SK-N-DZ (cell line): ENCODE measurements around the gene WIZ.
"Not testable (repeated sequence)": the region's sequence is repeated elsewhere in the genome, so short reads cannot be mapped to it uniquely, and the experiment has no call there.

Source experiments
- DNase-seq: peaks from one replicate; pipeline ENCODE4 v3.0.0-alpha.2; 2015; ENCODE audit warnings: low spot score

WIZ gene

DNA sequence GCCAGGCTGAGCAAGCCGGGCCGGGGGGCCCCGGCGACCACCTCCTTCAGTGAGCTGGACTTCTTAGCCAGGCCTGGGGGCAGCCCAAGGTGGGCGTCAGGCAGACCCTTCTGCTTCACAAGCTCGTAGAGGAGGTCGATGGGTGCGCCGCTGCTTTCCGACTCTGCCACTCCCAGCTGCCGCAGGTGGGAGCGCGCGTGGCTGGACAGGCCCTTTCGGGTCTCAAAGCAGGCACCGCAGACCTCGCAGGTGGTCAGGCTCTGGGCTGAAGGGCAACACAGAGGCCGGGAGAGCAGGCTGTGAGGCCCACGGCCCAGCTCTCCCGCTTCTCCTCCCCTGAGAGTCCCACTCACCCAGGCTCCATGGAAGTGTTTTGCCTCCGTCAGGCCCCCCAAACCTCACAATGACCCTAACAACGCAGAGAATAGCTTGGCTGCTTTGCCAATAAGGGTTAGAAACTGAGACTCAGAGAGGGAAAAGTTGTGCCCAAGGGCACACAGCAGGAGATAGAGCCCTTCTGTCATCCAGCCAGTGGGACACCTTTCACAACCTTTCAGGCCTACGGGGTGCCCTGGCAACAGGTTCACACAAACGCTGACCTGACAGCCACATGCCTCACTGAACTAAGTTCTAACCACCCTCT, 19.8 kb downstream of the WIZ start:
- no peak for DNase-seq

DNA sequence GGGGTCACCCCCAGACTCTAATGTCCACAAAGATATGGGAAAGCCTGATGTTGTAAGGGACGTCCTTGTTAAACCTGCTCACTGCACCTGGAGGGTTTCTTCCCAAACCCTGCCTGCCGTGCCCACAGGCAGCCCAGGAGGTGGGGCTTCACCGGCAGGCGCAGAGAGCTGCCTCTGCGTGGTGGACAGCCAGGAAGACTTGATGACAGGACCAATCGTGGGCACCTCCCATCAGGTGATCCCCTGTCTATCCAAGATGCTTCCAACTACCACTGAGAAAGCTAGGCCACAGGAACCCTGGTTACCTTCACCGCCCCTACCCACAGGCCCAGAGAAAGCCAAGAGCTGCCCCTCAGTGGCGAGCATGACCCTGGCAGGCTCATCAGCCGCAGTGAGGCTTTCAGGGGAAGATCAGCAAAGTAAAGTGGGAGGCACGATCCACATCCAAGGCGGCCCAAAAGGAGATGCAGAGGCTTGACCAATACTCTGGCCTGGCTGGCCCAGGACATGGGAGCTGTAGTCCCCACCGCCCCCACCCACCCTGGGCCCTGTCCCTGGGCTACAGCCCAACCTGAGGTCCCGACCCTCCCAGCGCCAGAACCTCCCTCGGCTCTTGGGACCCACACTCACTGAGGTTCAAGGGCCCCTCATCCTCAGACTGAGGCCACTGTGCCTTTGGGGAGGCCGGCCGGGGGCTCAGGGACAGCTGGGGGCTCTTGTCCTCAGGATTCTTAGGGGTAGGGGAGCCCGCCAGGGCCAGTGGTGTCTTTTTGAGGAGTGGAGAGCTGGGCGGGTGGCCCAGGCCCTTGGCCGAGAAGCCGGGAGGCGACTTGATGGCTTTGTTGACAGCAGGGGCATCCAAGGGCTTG, 20.6 kb downstream of the WIZ start:
- DNase-seq: no peak

DNA sequence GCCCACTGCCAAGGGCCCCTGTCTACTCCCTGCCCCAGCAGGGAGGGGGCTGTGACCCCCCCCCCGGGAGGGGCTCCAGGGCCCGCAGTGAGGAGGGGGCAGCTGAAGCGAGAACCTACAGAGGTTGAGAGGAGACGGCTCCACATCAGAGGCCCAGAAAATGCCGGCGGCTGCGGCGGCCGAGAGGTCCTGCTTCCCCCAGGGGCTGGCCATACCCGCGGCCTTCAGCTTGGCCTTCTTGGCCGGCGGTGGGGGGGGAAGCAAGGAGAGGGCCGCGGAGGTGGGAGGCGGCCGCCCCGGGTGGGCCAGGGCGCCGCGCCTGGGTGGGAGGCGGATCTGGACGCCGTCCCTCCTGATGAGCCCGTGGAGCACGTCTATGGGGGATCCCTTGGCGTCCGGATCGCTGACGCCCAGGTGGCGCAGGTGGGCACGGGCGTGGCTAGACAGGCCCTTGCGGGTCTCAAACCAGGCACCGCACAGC, 21.7 kb downstream of the WIZ start:
- no peak for DNase-seq

DNA sequence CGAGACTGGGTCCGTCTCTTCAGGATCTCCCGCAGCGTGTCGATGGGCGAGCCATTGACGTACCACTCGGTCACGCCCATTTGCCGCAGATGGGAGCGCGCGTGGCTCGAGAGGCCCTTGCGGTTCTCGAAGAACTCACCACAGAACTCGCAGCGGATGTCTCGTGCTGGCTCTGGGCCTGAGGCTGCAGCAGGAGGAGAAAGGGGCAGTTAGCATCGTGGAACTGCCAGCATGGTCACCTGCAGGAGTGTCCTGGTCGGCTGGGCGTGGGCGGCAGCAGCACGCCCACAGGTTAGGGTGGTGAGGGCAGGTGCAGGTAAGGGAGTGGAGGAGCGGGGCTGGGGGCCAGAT, 22.4 kb downstream of the WIZ start:
- DNase-seq: no peak

DNA sequence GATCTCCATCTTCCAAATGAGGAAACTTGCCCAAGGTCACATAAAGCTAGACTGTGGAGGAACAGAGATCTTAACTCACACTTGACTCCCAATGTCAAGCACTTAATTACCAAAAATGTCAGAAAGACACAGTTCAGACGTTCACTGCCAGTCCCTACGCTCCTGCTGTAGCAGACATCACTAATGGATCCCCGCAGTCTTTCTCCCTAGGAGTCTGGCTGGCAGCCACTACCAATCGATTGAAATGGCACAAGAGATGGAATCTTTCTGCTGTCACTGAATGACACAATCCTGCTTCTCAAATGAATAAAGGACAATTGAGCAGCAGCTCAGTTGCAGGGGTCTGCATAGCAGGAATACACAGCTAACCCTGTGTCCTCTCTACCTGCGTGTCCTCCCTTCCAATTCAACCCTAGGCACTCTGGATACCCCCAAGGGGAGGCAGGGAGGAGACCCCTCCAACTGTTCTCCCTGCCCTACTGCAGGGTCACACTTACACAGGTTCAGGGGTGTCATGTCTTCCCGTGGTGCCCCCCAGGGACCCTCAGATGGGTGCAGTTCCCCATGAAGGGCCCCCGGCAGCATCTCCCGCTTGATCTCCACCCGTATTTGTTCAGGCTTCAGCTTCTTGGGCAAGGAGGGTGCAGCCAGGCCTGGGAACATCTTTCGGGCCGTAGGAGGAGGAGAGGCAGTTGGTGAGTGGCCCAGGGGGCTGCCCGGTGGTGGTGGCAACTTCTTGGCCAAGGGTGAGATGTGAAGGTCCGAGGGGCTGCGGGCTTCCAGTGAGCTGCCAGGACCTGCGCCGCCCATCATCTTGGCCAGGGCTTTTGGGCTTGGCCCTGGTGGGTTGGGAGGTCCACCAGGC, 23.0 kb downstream of the WIZ start:
- no peak for DNase-seq

DNA sequence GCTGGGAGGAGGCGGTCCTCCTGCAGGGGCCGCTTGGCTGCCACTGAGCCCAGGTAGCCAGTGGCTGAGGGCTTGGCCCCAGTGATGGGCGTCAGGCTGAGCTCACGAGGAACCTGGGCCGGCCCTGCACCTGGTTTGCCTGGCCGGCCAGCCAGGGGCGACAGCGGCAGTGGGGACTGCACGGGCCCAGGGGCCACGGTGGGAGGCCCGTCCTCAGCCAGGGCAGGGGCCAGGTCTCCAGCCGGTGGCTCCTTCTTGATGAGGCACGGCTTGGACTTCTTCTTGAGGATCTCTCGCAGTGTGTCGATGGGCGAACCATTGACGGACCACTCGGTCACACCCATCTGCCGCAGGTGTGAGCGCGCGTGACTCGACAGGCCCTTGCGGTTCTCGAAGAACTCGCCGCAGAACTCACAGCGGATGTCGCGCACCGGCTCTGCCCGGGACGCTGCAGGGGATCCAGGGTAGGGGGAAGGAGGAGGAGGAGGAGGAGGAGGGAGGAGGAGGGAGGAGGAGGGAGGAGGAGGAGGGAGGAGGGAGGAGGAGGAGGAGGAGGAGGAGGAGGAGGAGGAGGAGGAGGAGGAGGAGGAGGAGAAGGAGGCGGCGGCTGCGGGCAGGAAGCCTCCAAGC, 24.3 kb downstream of the WIZ start:
- DNase-seq: no peak

DNA sequence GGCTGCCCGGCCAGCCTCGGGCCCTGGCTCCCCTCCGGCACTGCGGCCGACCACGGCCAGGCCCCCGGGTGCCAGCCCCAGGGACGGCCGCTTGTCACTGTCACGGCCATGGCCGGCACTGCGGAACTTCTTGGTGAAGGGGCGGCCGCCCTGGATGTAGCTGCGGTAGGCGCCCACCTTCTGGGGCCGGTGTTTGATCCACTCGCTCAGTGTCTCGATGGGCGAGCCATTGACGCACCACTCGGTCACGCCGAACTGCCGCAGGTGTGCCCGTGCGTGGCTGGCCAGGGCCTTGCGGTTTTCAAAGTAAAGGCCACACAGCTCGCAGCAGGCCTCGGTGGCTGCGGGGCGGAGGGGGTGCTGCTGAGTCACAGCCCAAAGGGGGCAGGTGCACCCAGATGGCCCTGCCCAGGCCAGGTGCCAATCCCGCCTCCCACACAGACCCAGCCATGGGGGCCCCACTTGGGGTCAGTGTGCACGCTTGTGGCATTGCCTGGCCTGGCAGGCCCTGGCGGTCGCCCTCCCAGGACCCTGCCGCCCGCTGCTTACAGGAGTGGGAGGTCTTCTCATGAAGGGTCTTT, 25.0 kb downstream of the WIZ start:
- no peak for DNase-seq

DNA sequence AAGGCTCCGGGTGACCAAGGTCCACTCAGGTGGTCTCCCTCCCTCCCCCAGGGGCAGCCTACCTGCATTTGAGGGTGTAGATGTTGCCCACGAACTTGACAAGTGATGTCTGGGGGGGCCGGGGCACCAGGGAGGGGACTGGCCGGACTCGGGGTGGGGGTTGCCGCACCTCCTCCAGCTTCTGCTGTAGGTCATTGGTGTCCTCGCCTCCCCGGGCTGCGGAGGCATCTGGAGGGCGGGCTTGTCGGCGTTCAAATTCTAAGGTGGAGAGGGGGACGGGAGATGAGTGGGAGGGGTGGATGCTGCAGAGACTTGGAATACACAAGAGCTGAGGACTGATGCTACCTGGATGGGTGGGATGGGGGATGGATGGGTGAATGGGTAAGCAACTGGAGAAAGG, 25.6 kb downstream of the WIZ start:
- no peak for DNase-seq

DNA sequence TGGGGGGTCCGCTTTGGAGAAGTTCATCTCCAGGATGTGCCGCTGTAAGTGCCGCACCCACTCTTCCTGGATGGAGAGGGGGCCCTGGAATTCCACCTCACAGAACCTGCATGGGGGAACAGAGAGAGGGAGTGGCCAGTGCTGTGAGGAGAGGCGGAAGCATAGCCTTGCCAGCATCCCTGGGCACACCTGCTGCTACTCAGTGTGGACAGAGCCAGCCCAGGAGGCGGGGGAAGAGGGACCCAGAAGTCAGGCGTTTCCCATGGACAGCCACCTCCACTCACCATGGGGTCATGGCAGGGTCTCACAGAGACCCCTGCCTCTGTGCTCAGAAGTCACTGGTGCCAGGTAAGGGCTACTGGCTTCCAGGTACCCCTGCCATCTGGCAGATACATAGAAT, 26.6 kb downstream of the WIZ start:
- no peak for DNase-seq

DNA sequence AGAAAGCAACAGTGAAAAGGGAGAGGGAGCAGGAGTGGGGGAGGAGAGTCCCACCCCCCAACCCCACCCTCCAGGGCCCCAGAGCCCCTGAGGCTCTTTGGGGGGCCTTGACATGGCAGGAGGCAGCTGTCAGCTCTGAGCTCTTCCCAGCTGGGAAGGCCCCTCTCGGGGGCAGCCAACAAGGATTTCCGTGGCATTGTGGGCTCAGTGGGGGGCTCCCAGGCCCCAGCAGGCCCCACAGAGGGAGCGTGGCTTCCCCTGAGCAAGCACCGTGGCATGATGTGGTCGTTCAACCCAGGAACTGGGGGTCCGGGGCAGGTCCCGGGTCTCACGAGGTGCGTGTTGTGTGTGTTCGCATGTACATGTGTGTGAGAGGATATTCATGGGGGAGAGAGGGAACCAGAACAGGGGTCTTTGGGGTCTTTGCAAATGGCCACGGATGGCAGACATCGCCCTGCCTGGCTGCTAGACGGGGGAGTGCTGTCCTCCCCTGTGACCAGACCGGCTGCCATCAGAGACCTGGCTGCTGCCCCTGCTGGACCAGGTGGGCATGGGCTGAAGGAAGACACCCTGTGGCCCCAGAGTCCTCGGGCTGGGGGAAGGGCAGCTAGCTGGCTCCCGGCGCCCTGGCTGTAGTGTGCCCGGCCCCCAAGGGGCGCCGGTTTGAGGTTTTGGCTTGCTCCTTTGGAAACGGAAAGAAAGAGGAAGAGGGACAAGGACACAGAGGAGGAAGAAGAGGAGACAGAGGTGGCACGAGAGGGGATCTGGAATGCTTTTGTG, 27.3 kb downstream of the WIZ start:
- no peak for DNase-seq

DNA sequence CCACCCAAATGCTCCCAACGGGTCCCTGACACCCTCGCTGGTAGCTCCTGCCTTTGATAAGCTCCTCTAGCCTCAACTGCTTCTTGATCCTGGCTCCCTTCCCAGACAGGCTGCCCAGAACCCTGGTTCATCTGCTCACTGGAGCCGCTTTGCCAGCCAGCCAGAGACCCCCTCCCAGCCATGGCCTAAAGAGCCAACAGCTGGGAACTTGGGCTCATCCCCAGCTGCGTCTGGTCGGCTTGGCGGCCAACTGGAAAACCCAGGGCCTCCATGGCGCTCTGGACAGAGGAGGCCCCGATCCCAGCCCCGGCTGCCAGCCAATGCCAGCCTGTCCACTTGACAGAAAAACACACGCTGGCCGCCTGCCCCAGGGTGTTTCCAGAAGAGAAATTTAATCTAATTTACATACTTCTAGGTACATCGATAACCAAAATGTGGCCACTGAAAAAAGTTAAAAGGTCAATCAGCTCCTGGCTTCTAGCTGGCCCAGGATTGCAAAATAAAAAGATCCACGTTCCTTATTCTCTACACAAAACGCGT, 28.0 kb downstream of the WIZ start:
- DNase-seq: no peak

DNA sequence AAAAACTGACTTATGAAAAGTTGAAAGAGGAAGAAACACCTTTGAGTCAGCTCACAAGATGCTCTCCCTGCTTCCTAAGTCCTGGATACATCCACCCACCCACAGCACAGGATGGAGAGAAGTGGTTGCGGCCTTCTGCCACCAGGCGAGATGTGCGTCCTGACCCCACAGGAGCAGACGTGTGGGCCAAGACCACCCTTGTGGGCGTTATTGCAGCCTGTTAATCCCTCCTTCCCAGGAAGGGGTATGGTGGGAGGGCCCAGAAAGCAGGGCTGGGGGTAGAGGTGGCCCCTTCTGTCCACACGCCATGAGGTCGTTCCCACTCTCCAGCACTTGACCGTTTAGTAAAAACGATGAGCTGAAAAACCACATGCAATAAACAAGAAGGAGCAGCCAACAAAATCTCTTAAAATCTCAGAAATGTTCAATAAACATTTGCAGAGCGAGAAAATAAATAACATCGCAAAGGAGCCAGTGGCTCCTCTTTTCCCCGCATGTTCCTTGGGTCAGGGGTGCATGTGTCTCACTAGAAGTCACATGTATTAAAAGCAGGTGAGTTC, 28.5 kb downstream of the WIZ start:
- DNase-seq: no peak

DNA sequence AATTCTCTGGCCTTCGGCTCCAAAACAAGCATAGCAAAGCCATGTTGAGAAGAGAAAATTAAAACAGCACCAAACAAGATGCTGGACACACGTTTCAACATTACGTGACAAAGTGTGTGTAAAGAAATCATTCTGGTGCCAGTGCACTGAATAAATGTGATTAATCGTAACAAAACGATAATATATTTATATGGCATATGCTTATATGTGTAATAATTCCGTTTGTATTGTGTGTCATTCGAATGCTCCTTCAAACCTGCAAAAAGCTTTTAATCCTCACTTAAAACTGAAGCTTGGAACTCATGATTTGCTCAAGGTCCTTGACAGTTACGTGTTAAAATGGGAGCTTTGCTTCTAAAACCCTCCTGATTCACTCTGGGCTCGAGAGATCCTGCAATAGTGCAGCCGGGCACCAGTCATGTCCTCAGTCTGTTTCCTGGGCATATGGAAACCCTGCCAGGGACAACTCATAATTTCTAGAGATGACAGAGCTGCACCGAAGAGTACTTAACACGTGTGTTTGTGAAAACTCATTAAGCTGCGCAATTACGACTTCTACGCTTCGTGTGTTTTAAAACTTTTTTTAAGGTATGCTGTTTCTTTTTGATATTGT, 30.2 kb downstream of the WIZ start:
- DNase-seq: no peak

DNA sequence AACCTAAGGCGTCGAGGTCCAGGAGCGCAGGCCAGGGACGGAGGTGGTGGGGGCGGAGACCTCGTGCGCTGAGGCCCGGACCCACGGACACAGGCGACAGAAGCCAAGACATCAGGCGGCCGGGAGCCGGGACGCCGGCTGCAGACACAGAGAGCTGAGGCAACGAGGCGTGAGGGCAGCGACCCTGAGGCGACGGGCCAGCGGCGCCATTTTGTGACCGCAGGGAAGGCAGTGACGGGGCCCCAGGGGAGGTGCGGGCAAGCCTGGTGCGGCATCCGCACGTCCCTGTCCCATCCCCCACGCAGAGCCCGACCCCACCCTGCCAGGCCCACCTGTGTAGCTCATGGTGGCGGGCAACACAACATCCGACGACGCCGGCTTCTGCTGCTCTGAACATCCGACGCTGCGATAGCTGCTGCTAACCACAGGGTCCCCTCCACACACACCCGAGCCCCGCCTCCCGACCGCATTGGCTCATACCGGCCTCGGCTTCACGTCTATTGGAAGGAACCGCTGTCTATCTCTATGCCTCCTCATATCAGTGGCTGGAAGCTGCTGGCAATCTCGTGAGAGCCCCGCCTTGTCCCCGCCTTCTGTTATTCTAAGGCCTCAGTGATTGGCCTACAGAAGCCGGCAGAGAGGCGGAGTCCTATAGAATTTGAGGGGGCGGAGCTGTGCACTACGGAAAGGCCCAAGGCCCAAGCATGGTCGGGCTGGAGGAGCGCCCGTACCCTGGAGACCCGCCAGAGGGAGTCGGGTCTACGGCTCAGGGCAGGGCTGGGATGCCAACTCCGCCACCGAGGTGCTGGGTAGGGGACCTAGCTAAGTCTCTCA, 31.0 kb downstream of the WIZ start, which contains the start of gene AKAP8L:
Gene AKAP8L, minus strand, starts transcription at position 410 of the 834 bp plus-strand sequence. Its CDS starts 65 bp downstream, at position 345.
- peak; percentile 99 for DNase-seq

DNA sequence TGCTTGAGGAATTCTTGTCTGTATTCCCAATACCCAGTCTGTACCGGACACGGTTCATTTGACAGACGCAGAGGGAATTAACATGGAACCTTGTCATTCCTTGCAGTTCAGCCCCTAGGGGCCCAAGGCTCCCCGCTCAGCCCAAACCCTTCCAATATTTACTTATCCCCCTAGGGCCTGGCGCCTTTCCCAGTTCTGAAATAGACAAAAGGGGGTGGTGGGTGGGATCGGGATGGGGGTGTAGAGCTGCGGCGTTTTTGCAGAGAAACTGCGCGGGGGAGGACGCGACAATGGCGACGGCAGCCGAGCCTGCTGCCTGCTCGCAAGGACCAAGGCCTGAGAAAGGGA, 31.6 kb downstream of the WIZ start:
- DNase-seq: no peak

DNA sequence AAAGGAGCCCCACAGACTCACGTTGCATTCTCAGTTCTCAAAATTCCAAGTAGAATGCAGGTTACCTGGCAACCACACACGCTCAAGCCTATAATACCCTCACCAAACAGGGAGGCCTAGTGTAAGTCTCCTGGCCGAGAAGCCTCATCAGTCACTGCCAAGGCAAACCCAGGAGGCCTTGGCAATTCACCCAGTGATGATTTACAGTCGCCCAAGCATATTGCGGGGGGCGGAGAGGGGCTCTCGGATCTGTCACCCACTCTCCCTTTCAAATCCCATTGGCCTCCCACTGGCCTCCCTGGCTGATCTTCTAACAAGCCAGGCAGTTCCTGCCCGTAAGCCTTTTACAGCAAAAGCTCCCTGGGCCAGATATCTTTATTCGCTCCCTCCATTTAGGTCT, 32.1 kb downstream of the WIZ start:
- no peak for DNase-seq

DNA sequence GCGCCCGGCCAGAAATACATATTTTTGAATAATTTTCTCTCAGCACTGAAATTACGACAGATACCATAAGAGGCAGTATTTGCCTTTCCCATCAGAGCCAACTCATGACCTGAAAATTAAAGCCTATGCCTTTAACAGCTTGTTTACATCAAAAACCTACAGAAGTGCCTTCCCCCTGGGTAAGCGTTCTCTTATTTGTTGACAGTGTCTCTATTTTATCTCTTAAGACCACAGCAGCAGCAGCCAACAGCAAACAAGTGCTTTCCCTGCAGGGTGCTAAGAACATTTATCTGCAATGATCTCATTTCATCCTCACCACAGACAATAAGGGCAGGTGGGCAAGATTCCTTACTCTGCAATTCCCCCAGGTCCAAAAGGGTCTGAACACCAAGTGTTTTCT, 36.9 kb downstream of the WIZ start:
- no peak for DNase-seq

DNA sequence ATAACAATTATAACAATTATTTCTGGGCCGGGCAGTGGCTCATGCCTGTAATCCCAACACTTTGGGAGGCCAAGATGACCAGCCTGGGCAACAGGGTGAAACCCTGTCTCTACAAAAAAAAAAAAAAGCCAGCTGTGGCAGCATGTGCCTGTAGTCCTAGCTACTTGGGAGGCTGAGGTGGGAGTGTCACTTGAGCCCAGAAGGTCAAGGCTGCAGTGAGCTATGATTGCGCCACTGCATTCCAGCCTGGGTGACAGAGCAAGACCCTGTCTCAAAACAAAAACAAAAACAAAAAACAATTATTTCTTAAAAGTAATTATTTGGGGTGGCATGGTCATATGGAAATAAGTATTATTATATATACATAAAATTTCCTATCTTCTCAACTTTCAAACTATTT, 38.4 kb downstream of the WIZ start:
- not testable (repeated sequence) for DNase-seq

DNA sequence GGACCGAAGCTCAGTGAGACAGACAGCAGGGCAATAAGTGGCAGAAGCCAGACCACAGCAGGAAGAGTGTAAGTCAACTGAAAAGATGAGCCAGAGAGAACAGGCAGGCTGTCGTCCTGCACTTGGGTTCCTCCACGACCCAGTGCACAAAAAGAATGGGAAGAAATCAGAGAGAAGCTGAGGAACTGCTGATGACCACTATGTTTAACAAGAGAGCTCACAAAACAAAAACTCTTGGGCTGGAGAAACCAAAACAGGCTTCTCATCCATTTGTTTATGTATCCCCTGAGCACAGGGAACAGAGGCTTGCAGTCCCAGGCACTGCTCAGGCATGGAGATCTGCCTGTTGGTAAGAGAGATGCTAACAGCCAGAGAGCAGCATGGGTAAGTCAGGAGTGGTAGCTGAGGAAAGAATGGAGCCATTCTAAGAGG, 45.0 kb downstream of the WIZ start:
- DNase-seq: no peak
